ENCODE measurements around the gene GRID2.

The GRID2 gene

GRCh38 chr4:93687304-93687703, 1383.5 kb downstream of the GRID2 start:
- no peak for DNase-seq (ENCODE audit: low spot score)

- no peak for DNase-seq (ENCODE audit: low spot score)
These were observed 1385.2 kb downstream of the GRID2 start for GRCh38 chr4:93688978-93689377.

GRCh38 chr4:93693141-93693540, 1389.4 kb downstream of the GRID2 start:
- DNase-seq (ENCODE audit: low spot score): no peak

- DNase-seq (ENCODE audit: low spot score): no peak
These were observed 1394.9 kb downstream of the GRID2 start for GRCh38 chr4:93698686-93699085.

- DNase-seq (ENCODE audit: low spot score): no peak
These were observed 1396.8 kb downstream of the GRID2 start for GRCh38 chr4:93700571-93700970.

GRCh38 chr4:93710101-93710846, 1406.5 kb downstream of the GRID2 start:
- DNase-seq (ENCODE audit: low spot score): no peak

- no peak for DNase-seq (ENCODE audit: low spot score)
These were observed 1407.2 kb downstream of the GRID2 start for GRCh38 chr4:93710847-93711430.

- no peak for DNase-seq (ENCODE audit: low spot score)
These were observed 1414.5 kb downstream of the GRID2 start for GRCh38 chr4:93718233-93718632.

GRCh38 chr4:93719552-93719951, 1415.8 kb downstream of the GRID2 start:
- no peak for DNase-seq (ENCODE audit: low spot score)

- DNase-seq (ENCODE audit: low spot score): no peak
These were observed 1418.7 kb downstream of the GRID2 start for GRCh38 chr4:93722446-93722845.

GRCh38 chr4:93730251-93730650, 1426.5 kb downstream of the GRID2 start:
- DNase-seq (ENCODE audit: low spot score): no peak

GRCh38 chr4:93730760-93731159, 1427.0 kb downstream of the GRID2 start:
- no peak for DNase-seq (ENCODE audit: low spot score)

GRCh38 chr4:93731456-93731855, 1427.7 kb downstream of the GRID2 start:
- no peak for DNase-seq (ENCODE audit: low spot score)

GRCh38 chr4:93732509-93732908, 1428.7 kb downstream of the GRID2 start:
- DNase-seq (ENCODE audit: low spot score): no peak

GRCh38 chr4:93740890-93741289, 1437.1 kb downstream of the GRID2 start:
- no peak for DNase-seq (ENCODE audit: low spot score)

- DNase-seq (ENCODE audit: low spot score): no peak
These were observed 1439.3 kb downstream of the GRID2 start for GRCh38 chr4:93743022-93743421.

- DNase-seq (ENCODE audit: low spot score): no peak
These were observed 1439.9 kb downstream of the GRID2 start for GRCh38 chr4:93743635-93744034.

GRCh38 chr4:93744961-93745360, 1441.2 kb downstream of the GRID2 start:
- no peak for DNase-seq (ENCODE audit: low spot score)

GRCh38 chr4:93746031-93746430, 1442.3 kb downstream of the GRID2 start:
- DNase-seq (ENCODE audit: low spot score): no peak

GRCh38 chr4:93747220-93747619, 1443.5 kb downstream of the GRID2 start:
- DNase-seq (ENCODE audit: low spot score): no peak

GRCh38 chr4:93748373-93749291, 1444.9 kb downstream of the GRID2 start:
- DNase-seq (ENCODE audit: low spot score): no peak

GRCh38 chr4:93749292-93749761, 1445.6 kb downstream of the GRID2 start:
- DNase-seq (ENCODE audit: low spot score): no peak

- DNase-seq (ENCODE audit: low spot score): no peak
These were observed 1447.6 kb downstream of the GRID2 start for GRCh38 chr4:93751411-93751810.

Data from hematopoietic multipotent progenitor cell treated with erythropoietin and hydrocortisone succinate and interleukin-3 and kit ligand, for 17 days (in vitro differentiated cells).